ENCODE data around the gene CCNK.

CCNK gene

DNA sequence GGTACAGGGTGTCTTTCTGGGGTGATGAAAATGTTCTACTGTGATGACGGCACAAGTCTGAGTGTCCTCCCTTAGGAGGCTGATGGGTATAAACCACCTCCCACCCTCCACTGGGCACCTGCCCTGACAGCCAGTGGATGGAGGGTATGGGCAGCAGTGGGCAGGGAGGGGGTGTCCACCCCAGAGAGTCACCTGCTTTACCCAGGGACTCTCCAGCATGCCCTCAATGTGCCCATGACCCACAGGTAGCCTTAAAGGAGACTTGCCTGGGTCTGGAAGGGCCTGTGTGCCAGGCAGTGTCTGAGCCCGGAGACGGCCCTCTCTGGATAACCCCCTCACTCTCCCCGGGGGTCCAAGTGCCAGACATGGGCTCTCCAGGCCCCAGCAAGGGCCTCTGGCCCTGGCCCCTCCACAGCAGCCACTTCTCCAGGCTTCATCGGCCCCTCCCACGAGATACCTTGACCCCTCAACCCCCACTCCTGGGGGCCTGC lies 38.8 kb downstream of the CCNK start:
- in situ Hi-C loops (cut with HindIII; ENCODE audit: low sequenced_read_pairs): no loop called here
- DNase-seq (ENCODE audit: low read depth): no peak
- no peak overlapping the region for H3K4me3 ChIP-seq (ENCODE audit: low read depth, low read length)
- TF ChIP-seq, protein P1, sequence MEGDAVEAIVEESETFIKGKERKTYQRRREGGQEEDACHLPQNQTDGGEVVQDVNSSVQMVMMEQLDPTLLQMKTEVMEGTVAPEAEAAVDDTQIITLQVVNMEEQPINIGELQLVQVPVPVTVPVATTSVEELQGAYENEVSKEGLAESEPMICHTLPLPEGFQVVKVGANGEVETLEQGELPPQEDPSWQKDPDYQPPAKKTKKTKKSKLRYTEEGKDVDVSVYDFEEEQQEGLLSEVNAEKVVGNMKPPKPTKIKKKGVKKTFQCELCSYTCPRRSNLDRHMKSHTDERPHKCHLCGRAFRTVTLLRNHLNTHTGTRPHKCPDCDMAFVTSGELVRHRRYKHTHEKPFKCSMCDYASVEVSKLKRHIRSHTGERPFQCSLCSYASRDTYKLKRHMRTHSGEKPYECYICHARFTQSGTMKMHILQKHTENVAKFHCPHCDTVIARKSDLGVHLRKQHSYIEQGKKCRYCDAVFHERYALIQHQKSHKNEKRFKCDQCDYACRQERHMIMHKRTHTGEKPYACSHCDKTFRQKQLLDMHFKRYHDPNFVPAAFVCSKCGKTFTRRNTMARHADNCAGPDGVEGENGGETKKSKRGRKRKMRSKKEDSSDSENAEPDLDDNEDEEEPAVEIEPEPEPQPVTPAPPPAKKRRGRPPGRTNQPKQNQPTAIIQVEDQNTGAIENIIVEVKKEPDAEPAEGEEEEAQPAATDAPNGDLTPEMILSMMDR (IDR thresholded peaks at IDR 0.05; ENCODE audit: low read depth, low read length, missing control alignments): no peak

DNA sequence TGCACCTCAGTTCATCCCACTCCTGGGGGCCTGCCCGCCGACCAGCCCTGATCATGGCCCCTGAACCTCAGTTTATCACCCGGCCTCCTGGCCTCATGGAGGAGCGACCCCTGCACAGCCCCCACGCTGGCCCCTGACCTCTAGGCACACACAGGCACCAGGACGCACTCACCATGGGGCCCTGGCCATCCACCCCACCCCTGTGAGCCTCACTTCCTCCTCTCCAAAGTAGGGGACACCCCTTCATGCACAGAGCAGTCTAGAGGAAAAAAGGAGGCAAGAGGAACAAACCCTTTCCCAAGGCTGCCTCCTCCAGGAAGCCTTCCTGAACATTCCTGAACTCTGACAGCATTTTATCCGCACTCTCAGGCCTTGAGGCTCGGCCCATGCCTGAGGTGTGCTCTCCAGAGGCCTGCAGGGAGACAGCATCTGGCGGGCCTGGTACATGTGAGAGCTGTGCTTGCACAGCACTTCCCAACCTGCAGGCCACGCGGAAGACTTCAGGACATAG lies 39.4 kb downstream of the CCNK start:
- TF ChIP-seq, protein P1 (IDR thresholded peaks at IDR 0.05; ENCODE audit: low read depth, low read length, missing control alignments): no peak
- no peak overlapping the region for H3K4me3 ChIP-seq (ENCODE audit: low read depth, low read length)
- in situ Hi-C loops (cut with HindIII; ENCODE audit: low sequenced_read_pairs): no loop called here
- DNase-seq (ENCODE audit: low read depth): no peak

DNA sequence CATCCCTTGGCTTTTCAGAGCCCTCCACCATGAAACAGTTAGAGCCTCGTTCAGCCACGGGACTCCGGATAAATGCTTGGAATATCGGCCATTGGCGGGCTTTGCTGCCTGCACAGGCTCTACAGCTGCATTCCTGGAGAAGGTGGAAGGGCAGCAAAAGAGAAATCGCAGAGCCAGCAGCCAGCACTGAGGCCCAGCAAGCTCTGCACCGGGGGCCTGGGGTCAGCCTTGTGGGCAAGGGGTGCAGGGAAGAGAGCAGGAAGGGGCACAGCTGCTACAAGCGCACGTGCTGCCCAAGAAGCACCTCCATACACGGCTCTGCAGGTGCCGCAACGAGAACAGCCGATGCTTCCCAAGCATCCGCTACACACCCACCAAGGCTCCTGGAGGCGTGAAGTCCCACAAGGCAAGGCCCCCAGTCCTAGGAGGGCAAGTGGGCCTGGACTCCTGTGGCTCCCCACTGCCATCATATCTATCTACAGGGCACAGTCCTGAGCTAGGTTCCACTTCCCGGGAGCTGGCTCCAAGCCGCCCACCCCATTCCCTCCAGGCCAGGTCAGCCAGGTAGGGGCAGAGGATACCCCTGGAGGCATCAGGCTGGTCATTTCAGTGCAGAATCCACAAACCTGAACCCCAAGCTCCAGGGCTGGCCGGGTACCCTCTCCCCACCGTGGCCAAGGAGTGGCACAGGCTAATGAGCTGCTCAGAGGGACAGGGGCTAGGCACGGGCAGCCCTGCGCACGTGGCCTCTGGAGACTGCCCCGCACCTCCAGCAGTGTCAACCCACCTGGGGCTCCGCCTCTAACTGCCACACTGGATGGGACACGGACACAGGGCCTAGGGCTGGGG lies 40.2 kb downstream of the CCNK start:
- no peak overlapping the region for H3K4me3 ChIP-seq (ENCODE audit: low read depth, low read length)
- in situ Hi-C loops (cut with HindIII; ENCODE audit: low sequenced_read_pairs): no loop called here
- DNase-seq (ENCODE audit: low read depth): no peak
- TF ChIP-seq, protein P1 (IDR thresholded peaks at IDR 0.05; ENCODE audit: low read depth, low read length, missing control alignments): no peak

DNA sequence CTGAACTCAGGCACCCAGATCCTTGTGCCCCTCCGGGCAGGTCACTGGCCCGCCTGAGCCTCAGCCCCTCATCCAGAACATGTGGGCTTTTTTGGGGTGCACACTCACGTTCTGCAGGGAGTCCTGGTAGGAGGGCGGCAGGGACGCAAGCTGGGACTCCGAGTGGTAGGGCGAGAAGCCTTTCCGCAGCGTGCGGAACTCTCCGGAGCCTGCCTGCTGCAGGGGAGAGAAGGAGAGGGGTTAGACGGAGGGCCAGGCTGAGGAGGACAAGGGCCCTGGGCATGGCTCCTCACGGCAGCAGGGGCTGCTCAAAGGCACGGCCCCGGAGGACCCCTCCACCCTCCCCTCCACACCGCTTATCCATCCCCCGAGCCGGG lies 40.8 kb downstream of the CCNK start:
- no peak overlapping the region for H3K4me3 ChIP-seq (ENCODE audit: low read depth, low read length)
- in situ Hi-C loops (cut with HindIII; ENCODE audit: low sequenced_read_pairs): no loop called here
- DNase-seq (ENCODE audit: low read depth): no peak
- TF ChIP-seq, protein P1 (IDR thresholded peaks at IDR 0.05; ENCODE audit: low read depth, low read length, missing control alignments): no peak

DNA sequence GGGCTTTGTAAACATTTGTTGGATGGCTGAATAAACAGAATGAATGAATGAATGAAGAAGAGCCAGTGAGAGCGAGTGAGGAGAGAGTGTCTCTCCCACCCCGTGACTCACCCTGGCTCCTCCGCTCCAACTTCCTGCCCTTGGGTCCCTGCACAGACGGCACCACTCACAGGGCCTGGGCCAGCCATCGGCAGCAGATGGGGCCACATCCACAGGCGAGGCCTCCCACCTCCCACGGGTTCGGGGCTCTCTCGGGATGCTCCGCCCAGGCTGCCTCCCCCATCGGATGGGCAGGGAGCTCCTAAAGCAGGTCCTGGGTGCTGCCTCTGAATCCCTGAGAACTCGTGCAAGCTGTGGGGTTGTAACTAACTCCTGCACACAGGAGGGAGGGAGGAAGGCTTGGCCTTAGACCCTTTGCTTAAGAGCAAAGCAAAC lies 41.3 kb downstream of the CCNK start:
- in situ Hi-C loops (cut with HindIII; ENCODE audit: low sequenced_read_pairs): no loop called here
- DNase-seq (ENCODE audit: low read depth): no peak
- TF ChIP-seq, protein P1 (IDR thresholded peaks at IDR 0.05; ENCODE audit: low read depth, low read length, missing control alignments): no peak
- no peak overlapping the region for H3K4me3 ChIP-seq (ENCODE audit: low read depth, low read length)

DNA sequence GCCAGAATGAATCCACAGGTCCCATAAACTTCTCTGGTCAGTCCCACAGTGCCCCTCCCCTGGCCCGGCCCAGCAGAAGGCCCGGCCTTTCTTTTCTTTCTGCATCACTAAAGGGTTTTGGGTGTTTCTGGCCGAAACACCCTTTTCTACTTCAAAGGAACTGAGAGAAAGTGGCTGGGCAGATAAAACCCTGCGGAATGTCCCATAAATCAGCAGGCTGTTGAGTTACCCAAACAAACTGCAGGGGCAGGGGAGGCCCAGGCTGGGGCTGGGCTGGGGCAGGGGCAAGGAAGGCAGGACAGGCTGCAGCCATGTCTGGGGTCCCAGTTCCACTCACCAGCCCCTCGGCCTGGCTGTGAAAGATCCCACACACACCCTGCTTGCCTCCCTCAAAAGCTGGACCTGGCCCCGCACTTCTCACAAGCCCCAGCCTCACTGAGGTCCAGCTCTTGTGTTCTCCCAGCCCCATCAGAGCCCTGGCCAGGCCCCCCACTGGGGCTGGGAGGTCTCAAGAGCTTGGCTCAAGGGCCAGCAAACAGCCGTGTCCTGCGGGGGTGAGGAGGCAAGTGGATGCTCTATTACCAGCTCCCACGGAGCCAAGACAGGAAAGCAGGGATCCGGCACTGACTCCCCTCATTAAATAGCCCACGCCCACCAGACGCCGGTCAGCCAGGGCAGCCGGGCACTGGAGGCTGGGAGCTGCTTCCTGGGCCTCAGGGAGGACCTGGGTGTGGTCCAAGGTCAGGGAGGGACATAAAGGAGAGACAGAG lies 41.9 kb downstream of the CCNK start:
- peak; percentile 62 for DNase-seq (ENCODE audit: low read depth)
- TF ChIP-seq, protein P1 (IDR thresholded peaks at IDR 0.05; ENCODE audit: low read depth, low read length, missing control alignments): no peak
- no peak overlapping the region for H3K4me3 ChIP-seq (ENCODE audit: low read depth, low read length)
- in situ Hi-C loops (cut with HindIII; ENCODE audit: low sequenced_read_pairs): no loop called here
